OCI-LY3 (cell line): ENCODE results near the gene SLF2.

Experiments
- CTCF ChIP-seq: fragments of 200-600, 300-600 bp; sonication (generic); IDR thresholded peaks from 2 replicates; pipeline ENCODE4 v1.5.1; 2014; ENCODE audit warnings: antibody characterized with exemption, low read length, low read depth
- EZH2phosphoT487 ChIP-seq: fragments of 200-600 bp; shearing (Covaris generic); IDR thresholded peaks from 2 replicates; pipeline ENCODE4 v1.6.1; 2018; ENCODE audit warnings: antibody characterized with exemption, mixed run types, low read depth

- TF ChIP-seq CTCF (no peak), EZH2phosphoT487 (no peak)
Measured at GRCh38 chr10:101013365-101013825, 100.6 kb downstream of the SLF2 start.
